ENCODE results near the gene SCD. TPM values are rescaled to one million over a fixed set of nuclear protein-coding genes. Genes with fewer than 3 reads are reported as not detected.

The SCD gene
- total and polyA plus RNA-seq, 2 of the 13 experiments (the other 11 are each of a cell fraction or from before 2014, with no cell fraction given) = 492 to 512 TPM

DNA sequence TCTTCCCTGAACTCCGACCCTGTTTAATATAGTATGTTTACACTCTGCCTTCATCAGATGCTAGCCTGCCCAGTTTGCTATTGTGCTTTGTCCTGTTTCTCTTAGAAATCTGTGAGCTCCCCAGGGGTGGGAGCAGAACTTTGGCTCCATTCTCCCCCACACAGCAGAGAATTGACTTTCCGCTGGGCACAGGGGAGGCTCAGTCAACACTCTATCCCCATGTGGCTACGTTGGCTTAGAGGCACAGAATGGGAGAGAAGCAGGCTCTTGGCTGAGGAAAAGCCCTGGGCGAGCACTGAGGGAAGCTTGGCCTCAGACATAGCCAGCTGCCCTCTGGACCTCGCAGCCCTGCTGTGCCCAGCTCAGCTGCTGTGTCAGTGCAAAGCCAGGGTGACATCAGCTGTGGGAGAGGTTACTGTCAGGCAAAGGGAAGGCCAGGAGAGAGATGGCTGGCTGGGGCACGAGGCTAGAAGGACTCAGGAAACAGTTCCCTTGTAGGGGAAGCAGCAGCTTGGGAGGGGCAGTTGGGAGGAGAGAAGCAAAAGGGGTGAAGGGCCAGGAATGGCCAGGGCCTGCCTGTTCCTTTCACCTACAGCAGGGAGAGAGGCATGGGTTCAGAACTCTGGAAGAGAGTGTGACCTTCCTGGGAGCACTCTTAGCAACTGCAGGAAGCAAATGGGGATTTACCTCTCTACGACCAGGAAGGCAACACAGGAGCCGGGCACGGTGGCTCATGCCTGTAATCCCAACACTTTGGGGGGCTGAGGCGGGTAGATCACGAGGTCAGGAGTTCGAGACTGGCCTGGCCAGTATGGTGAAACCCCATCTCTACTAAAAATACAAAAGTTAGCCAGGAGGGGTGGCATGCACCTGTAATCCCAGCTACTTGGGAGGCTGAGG is 5.8 kb upstream of the SCD start (continued):
- TF ChIP-seq, protein P1, sequence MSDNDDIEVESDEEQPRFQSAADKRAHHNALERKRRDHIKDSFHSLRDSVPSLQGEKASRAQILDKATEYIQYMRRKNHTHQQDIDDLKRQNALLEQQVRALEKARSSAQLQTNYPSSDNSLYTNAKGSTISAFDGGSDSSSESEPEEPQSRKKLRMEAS (IDR thresholded peaks at IDR 0.05) = peak; percentile 78
- peak; percentile 60; the same call in 1 of the 2 replicates for TF ChIP-seq REPIN1 (CRISPR knock-in tag; IDR thresholded peaks at IDR 0.05; ENCODE audit: borderline replicate concordance, low read depth)
- no peak for TF ChIP-seq PAX8 (CRISPR knock-in tag; IDR thresholded peaks at IDR 0.05; ENCODE audit: borderline replicate concordance)
- TF ChIP-seq, protein P2, sequence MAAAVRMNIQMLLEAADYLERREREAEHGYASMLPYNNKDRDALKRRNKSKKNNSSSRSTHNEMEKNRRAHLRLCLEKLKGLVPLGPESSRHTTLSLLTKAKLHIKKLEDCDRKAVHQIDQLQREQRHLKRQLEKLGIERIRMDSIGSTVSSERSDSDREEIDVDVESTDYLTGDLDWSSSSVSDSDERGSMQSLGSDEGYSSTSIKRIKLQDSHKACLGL (CRISPR knock-in tag; IDR thresholded peaks at IDR 0.05) = 0 out of 2 replicates have a peak, but pooled peaks have one; percentile 58
- peak; percentile 47; the same call in 1 of the 2 replicates for TF ChIP-seq ZC3H4 (CRISPR knock-in tag; IDR thresholded peaks at IDR 0.05; ENCODE audit: borderline replicate concordance)
- TF ChIP-seq ZNF530 (CRISPR knock-in tag; IDR thresholded peaks at IDR 0.05; ENCODE audit: low read depth) = no peak
- no peak for TF ChIP-seq ZNF720 (CRISPR knock-in tag; IDR thresholded peaks at IDR 0.05)
- no peak for TF ChIP-seq ZNF792 (CRISPR knock-in tag; IDR thresholded peaks at IDR 0.05)
- TF ChIP-seq WIZ (CRISPR knock-in tag; IDR thresholded peaks at IDR 0.05) = 0 out of 2 replicates have a peak, but pooled peaks have one; percentile 58
- peak; percentile 57; the same call in 1 of the 2 replicates for TF ChIP-seq HMG20A (CRISPR knock-in tag; IDR thresholded peaks at IDR 0.05; ENCODE audit: borderline replicate concordance)
- TF ChIP-seq KAT7 (CRISPR knock-in tag; IDR thresholded peaks at IDR 0.05; ENCODE audit: borderline replicate concordance) = peak; percentile 21; the same call in 1 of the 2 replicates
- TF ChIP-seq, protein P3, sequence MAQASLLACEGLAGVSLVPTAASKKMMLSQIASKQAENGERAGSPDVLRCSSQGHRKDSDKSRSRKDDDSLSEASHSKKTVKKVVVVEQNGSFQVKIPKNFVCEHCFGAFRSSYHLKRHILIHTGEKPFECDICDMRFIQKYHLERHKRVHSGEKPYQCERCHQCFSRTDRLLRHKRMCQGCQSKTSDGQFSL (CRISPR knock-in tag; IDR thresholded peaks at IDR 0.05) = no peak
- TF ChIP-seq ZNF629 (CRISPR knock-in tag; conservative IDR thresholded peaks at IDR 0.05) = peak; percentile 74; the same call in 1 of the 2 replicates
- peak; percentile 26; the same call in 1 of the 2 replicates for TF ChIP-seq MAFF (IDR thresholded peaks at IDR 0.05; ENCODE audit: low read depth, low read length)
- TF ChIP-seq ZNF567 (CRISPR knock-in tag; IDR thresholded peaks at IDR 0.05; ENCODE audit: borderline replicate concordance) = no peak
- TF ChIP-seq DR1 (CRISPR knock-in tag; IDR thresholded peaks at IDR 0.05) = peak; percentile 46; the same call in 1 of the 2 replicates
- TF ChIP-seq, protein P4, sequence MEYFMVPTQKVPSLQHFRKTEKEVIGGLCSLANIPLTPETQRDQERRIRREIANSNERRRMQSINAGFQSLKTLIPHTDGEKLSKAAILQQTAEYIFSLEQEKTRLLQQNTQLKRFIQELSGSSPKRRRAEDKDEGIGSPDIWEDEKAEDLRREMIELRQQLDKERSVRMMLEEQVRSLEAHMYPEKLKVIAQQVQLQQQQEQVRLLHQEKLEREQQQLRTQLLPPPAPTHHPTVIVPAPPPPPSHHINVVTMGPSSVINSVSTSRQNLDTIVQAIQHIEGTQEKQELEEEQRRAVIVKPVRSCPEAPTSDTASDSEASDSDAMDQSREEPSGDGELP (IDR thresholded peaks at IDR 0.05; ENCODE audit: borderline replicate concordance, low read depth) = peak; percentile 98
- peak; percentile 82 for TF ChIP-seq HNRNPL (IDR thresholded peaks at IDR 0.05; ENCODE audit: low read depth, low read length)
- peak; percentile 47 for TF ChIP-seq RXRB (CRISPR knock-in tag; IDR thresholded peaks at IDR 0.05; ENCODE audit: borderline replicate concordance)
- 0 out of 2 replicates have a peak, but pooled peaks have one; percentile 12 for TF ChIP-seq IRF2 (CRISPR knock-in tag; IDR thresholded peaks at IDR 0.05)
- TF ChIP-seq, protein P5, sequence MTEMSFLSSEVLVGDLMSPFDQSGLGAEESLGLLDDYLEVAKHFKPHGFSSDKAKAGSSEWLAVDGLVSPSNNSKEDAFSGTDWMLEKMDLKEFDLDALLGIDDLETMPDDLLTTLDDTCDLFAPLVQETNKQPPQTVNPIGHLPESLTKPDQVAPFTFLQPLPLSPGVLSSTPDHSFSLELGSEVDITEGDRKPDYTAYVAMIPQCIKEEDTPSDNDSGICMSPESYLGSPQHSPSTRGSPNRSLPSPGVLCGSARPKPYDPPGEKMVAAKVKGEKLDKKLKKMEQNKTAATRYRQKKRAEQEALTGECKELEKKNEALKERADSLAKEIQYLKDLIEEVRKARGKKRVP (CRISPR knock-in tag; IDR thresholded peaks at IDR 0.05) = peak in 1 of 2 experiments; percentile 74; a peak in 2 of 4 replicates
- peak; percentile 72; the same call in 1 of the 2 replicates for TF ChIP-seq ZNF772 (CRISPR knock-in tag; IDR thresholded peaks at IDR 0.05)
- TF ChIP-seq, protein P6, sequence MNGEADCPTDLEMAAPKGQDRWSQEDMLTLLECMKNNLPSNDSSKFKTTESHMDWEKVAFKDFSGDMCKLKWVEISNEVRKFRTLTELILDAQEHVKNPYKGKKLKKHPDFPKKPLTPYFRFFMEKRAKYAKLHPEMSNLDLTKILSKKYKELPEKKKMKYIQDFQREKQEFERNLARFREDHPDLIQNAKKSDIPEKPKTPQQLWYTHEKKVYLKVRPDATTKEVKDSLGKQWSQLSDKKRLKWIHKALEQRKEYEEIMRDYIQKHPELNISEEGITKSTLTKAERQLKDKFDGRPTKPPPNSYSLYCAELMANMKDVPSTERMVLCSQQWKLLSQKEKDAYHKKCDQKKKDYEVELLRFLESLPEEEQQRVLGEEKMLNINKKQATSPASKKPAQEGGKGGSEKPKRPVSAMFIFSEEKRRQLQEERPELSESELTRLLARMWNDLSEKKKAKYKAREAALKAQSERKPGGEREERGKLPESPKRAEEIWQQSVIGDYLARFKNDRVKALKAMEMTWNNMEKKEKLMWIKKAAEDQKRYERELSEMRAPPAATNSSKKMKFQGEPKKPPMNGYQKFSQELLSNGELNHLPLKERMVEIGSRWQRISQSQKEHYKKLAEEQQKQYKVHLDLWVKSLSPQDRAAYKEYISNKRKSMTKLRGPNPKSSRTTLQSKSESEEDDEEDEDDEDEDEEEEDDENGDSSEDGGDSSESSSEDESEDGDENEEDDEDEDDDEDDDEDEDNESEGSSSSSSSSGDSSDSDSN (CRISPR knock-in tag; IDR thresholded peaks at IDR 0.05) = peak; percentile 82
